H9 (cell line): ENCODE data around the gene PAMR1. TPM values are rescaled to one million over a fixed set of nuclear protein-coding genes. Genes with fewer than 3 reads are reported as not detected.

Source experiments
- DNase-seq: peaks from one replicate; pipeline ENCODE4 v3.0.0-alpha.2; 2017
- H2AFZ ChIP-seq: one replicate; pipeline ENCODE4 v1.6.1; 2013; ENCODE audit warnings: mild to moderate bottlenecking, low read length, control low read depth, moderate library complexity
- H2AK5ac ChIP-seq: 2 replicates; pipeline ENCODE4 v1.6.1; 2013; ENCODE audit warnings: low read length, control low read depth, mixed read lengths; ENCODE audit not compliant: insufficient read length
- H2BK120ac ChIP-seq: one replicate; pipeline ENCODE4 v1.6.1; 2013; ENCODE audit warnings: low read depth, mild to moderate bottlenecking, low read length, control low read depth, inconsistent platforms; ENCODE audit not compliant: poor library complexity, severe bottlenecking
- H2BK12ac ChIP-seq: 2 replicates; pipeline ENCODE4 v1.6.1; 2013; ENCODE audit warnings: low read length, control low read depth, mixed read lengths, low read depth; ENCODE audit not compliant: insufficient read length
- H2BK15ac ChIP-seq: 2 replicates; pipeline ENCODE4 v1.6.1; 2013; ENCODE audit warnings: low read depth, low read length, control low read depth
- H2BK20ac ChIP-seq: one replicate; pipeline ENCODE4 v1.6.1; 2013; ENCODE audit warnings: low read depth, mild to moderate bottlenecking, low read length, control low read depth, inconsistent platforms; ENCODE audit not compliant: poor library complexity, severe bottlenecking
- H2BK5ac ChIP-seq: 2 replicates; pipeline ENCODE4 v1.6.1; 2013; ENCODE audit warnings: low read length, control low read depth, mixed read lengths; ENCODE audit not compliant: insufficient read length
- H3K14ac ChIP-seq: 2 replicates; pipeline ENCODE4 v1.6.1; 2013; ENCODE audit warnings: low read length, control low read depth; ENCODE audit not compliant: insufficient read depth
- H3K18ac ChIP-seq: 2 replicates; pipeline ENCODE4 v1.6.1; 2013; ENCODE audit warnings: low read depth, mild to moderate bottlenecking, mixed read lengths, low read length, control low read depth; ENCODE audit not compliant: insufficient read length
- H3K23ac ChIP-seq: 2 replicates; pipeline ENCODE4 v1.6.1; 2013; ENCODE audit warnings: low read length, control low read depth, mixed read lengths, low read depth; ENCODE audit not compliant: insufficient read length
- H3K23me2 ChIP-seq: 2 replicates; pipeline ENCODE4 v1.6.1; 2013; ENCODE audit warnings: low read depth, mild to moderate bottlenecking, mixed read lengths, low read length, control low read depth; ENCODE audit not compliant: insufficient read length, poor library complexity, severe bottlenecking
- H3K27ac ChIP-seq: 2 replicates; pipeline ENCODE4 v1.5.1; 2013; ENCODE audit warnings: low read length, control low read depth, mixed read lengths, low read depth; ENCODE audit not compliant: insufficient read length
- H3K27me3 ChIP-seq: 2 replicates; pipeline ENCODE4 v1.6.1; 2013; ENCODE audit warnings: low read length, control low read depth, inconsistent platforms; ENCODE audit not compliant: insufficient read depth
- H3K4ac ChIP-seq: 2 replicates; pipeline ENCODE4 v1.6.1; 2013; ENCODE audit warnings: low read depth, mild to moderate bottlenecking, control low read depth, inconsistent platforms, low read length, moderate library complexity
- H3K4me1 ChIP-seq: 2 replicates; pipeline ENCODE4 v1.6.1; 2013; ENCODE audit warnings: low read length, control low read depth, inconsistent platforms; ENCODE audit not compliant: insufficient read depth
- H3K4me2 ChIP-seq: 2 replicates; pipeline ENCODE4 v1.6.1; 2013; ENCODE audit warnings: low read length, control low read depth, mixed read lengths; ENCODE audit not compliant: insufficient read length, insufficient read depth
- H3K56ac ChIP-seq: 2 replicates; pipeline ENCODE4 v1.6.1; 2013; ENCODE audit warnings: low read depth, mild to moderate bottlenecking, mixed read lengths, low read length, control low read depth; ENCODE audit not compliant: insufficient read length
- H3K79me1 ChIP-seq: 2 replicates; pipeline ENCODE4 v1.6.1; 2013; ENCODE audit warnings: low read depth, mild to moderate bottlenecking, moderate library complexity, low read length, control low read depth, inconsistent platforms; ENCODE audit not compliant: insufficient read depth, poor library complexity, severe bottlenecking
- H3K79me2 ChIP-seq: 2 replicates; pipeline ENCODE4 v1.6.1; 2013; ENCODE audit warnings: low read length, control low read depth, inconsistent platforms; ENCODE audit not compliant: insufficient read depth
- H3K9ac ChIP-seq: 2 replicates; pipeline ENCODE4 v1.6.1; 2013; ENCODE audit warnings: low read length, control low read depth, mixed read lengths; ENCODE audit not compliant: insufficient read length; ENCODE audit errors: extremely low read depth
- H3K9me3 ChIP-seq: one replicate; pipeline ENCODE4 v1.6.1; 2013; ENCODE audit warnings: low read depth, low read length, inconsistent platforms; ENCODE audit not compliant: control insufficient read depth
- H3T11ph ChIP-seq: one replicate; pipeline ENCODE4 v1.6.1; 2013; ENCODE audit warnings: mild to moderate bottlenecking, low read length, control low read depth, inconsistent platforms
- H4K20me1 ChIP-seq: one replicate; pipeline ENCODE4 v1.6.1; 2013; ENCODE audit not compliant: control insufficient read depth, insufficient read length, insufficient read depth
- H4K5ac ChIP-seq: 2 replicates; pipeline ENCODE4 v1.6.1; 2013; ENCODE audit warnings: low read depth, mild to moderate bottlenecking, mixed read lengths, low read length, control low read depth; ENCODE audit not compliant: insufficient read length
- H4K8ac ChIP-seq: replicated peaks from 2 replicates; pipeline ENCODE4 v1.6.1; 2013; ENCODE audit warnings: low read length, control low read depth, mixed read lengths, low read depth; ENCODE audit not compliant: insufficient read length
- H4K91ac ChIP-seq: 2 replicates; pipeline ENCODE4 v1.6.1; 2013; ENCODE audit warnings: low read depth, mild to moderate bottlenecking, moderate library complexity, mixed read lengths, low read length, control low read depth; ENCODE audit not compliant: insufficient read length
- H3K27ac Mint-ChIP-seq, 3 experiments: 2 replicates in 2 of 3; 3 replicates in 1 of 3; pipeline ENCODE4 v1.8.0; 2020 to 2021; ENCODE audit warnings: mixed read lengths in 3 of 3, mild to moderate bottlenecking in 1 of 3, moderate library complexity in 1 of 3
- H3K27me3 Mint-ChIP-seq: 2 replicates; pipeline ENCODE4 v1.8.0; 2021; ENCODE audit warnings: low read depth, mild to moderate bottlenecking, moderate library complexity, mixed read lengths
- H3K36me3 Mint-ChIP-seq, 3 experiments: 2 replicates in 2 of 3; 3 replicates in 1 of 3; pipeline ENCODE4 v1.8.0; 2020 to 2021; ENCODE audit warnings: low read depth in 3 of 3, mixed read lengths in 3 of 3; ENCODE audit not compliant: insufficient read depth in 1 of 3
- H3K4me1 Mint-ChIP-seq, 2 experiments: 2 replicates each; pipeline ENCODE4 v1.8.0; 2020; ENCODE audit warnings: mixed read lengths in 2 of 2
- H3K4me3 Mint-ChIP-seq, 2 experiments: 2 replicates in 1 of 2; 3 replicates in 1 of 2; pipeline ENCODE4 v1.8.0; 2020 to 2021; ENCODE audit warnings: mild to moderate bottlenecking in 2 of 2, mixed read lengths in 2 of 2, moderate library complexity in 1 of 2
- H3K9me3 Mint-ChIP-seq, 2 experiments: 2 replicates in 1 of 2; 3 replicates in 1 of 2; pipeline ENCODE4 v1.8.0; 2020; ENCODE audit warnings: mild to moderate bottlenecking in 2 of 2, mixed read lengths in 2 of 2, moderate library complexity in 1 of 2
- WGBS: extraction: QIAGEN DNeasy Blood & Tissue Kit; methylation state at CpG from one replicate; pipeline ENCODE4 v1.1.7; 2013; ENCODE audit warnings: missing lambda C conversion rate, low lambda C conversion rate, mixed read lengths; ENCODE audit not compliant: insufficient read length; ENCODE audit errors: extremely low coverage; 5-methylcytosine and 5-hydroxymethylcytosine counted together
- total RNA-seq: library from RNA; stranded (reverse); gene quantifications from 2 replicates; pipeline ENCODE4 v1.2.1, GENCODE V29; 2021
- TF ChIP-seq, protein P1 (sequence below): fragments of 200-600 bp; sonication (generic); conservative IDR thresholded peaks from 3 replicates; pipeline ENCODE4 v1.8.0; 2021; ENCODE audit warnings: antibody characterized with exemption, mild to moderate bottlenecking

PAMR1 gene
- total RNA-seq, 1 experiment from 2014 or later, result 2.4 TPM

- Histone ChIP-seq H2BK20ac (no peak overlapping the region), H3K27ac (no peak overlapping the region), H2BK5ac (no peak overlapping the region), H3K9me3 (no peaks in the 10 kb centered on the region), H3K4me1 (no peaks in the 10 kb centered on the region), H4K5ac (no peak overlapping the region), H3K9ac (no peak overlapping the region), H2BK12ac (no peak overlapping the region), H3K27me3 (no peaks in the 10 kb centered on the region), H3K4ac (no peak overlapping the region), H3K79me2 (no peaks in the 10 kb centered on the region), H3K4me2 (no peak overlapping the region), H3K14ac (no peak overlapping the region), H2AK5ac (no peak overlapping the region), H2BK120ac (no peak overlapping the region), H3K79me1 (no peaks in the 10 kb centered on the region), H3K23ac (no peak overlapping the region), H3K56ac (no peak overlapping the region), H4K20me1 (no peaks in the 10 kb centered on the region), H4K8ac (no peak overlapping the region), H3K23me2 (no peaks in the 10 kb centered on the region), H3T11ph (no peak overlapping the region), H3K18ac (no peak overlapping the region), H4K91ac (no peak overlapping the region), H2AFZ (no peak overlapping the region), H2BK15ac (no peak overlapping the region)
- H3K36me3 Mint-ChIP-seq, result peaks cover 8 to 47% (median 10%) of the 10 kb centered on the region in 3 experiments
- no CpG with 5 or more reads among the region's 2 CpGs for WGBS
- peaks cover 30 to 45% of the 10 kb centered on the region in 2 experiments for H3K9me3 Mint-ChIP-seq
- TF ChIP-seq, protein P1, sequence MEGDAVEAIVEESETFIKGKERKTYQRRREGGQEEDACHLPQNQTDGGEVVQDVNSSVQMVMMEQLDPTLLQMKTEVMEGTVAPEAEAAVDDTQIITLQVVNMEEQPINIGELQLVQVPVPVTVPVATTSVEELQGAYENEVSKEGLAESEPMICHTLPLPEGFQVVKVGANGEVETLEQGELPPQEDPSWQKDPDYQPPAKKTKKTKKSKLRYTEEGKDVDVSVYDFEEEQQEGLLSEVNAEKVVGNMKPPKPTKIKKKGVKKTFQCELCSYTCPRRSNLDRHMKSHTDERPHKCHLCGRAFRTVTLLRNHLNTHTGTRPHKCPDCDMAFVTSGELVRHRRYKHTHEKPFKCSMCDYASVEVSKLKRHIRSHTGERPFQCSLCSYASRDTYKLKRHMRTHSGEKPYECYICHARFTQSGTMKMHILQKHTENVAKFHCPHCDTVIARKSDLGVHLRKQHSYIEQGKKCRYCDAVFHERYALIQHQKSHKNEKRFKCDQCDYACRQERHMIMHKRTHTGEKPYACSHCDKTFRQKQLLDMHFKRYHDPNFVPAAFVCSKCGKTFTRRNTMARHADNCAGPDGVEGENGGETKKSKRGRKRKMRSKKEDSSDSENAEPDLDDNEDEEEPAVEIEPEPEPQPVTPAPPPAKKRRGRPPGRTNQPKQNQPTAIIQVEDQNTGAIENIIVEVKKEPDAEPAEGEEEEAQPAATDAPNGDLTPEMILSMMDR, result peak; percentile 47; the same call in 2 of the 3 replicates
- H3K4me3 Mint-ChIP-seq, result no peak overlapping the region
- no peak for DNase-seq
- H3K4me1 Mint-ChIP-seq, result peaks cover 0 to 6% of the 10 kb centered on the region in 2 experiments; a peak in 2 of 4 replicates
- H3K27ac Mint-ChIP-seq, result no peak overlapping the region
- peaks cover 5% of the 10 kb centered on the region; the same call in 1 of the 2 replicates for H3K27me3 Mint-ChIP-seq
These were observed 17.7 kb downstream of the PAMR1 start for GRCh38 chr11:35507688-35508087.
